Sigmoid colon (tissue), 4 donors: ENCODE results near the gene HVCN1.

Experiments used
- CTCF ChIP-seq, 4 experiments: fragments of 450-650 bp in 3 of 4; fragments of 200-600 bp in 1 of 4; IDR thresholded peaks; one replicate each; pipeline ENCODE4 v1.5.1; 2016 to 2019; ENCODE audit warnings: antibody characterized with exemption in 4 of 4, mild to moderate bottlenecking in 3 of 4, moderate library complexity in 2 of 4
- EP300 ChIP-seq, 4 donors: sonication (generic); formaldehyde crosslinking; IDR thresholded peaks; one replicate each; pipeline ENCODE4 v1.6.1; 2017; ENCODE audit warnings: antibody characterized with exemption in 4 of 4

DNA sequence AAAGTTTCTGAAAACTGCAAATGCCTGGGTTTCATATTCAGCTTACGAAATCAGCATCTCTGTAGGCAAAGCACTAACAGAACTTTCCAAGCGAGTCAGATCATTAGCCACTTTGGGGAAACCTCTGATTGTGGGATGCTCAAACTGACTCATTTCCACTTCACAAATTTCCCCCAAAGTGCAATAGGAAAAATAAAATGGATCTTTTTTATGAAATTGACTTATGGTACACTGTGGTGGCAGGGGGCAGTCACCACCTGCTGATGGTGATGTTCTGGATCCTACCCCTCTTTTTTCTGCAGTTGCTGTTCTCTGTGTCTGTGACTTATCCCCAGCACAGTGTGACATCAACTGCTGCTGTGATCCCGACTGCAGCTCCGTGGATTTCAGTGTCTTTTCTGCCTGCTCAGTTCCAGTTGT lies 69.4 kb downstream of the HVCN1 start:
- TF ChIP-seq EP300 (IDR thresholded peaks at IDR 0.05) (no peak), CTCF (IDR thresholded peaks at IDR 0.05) (no peak)
